Neural progenitor cell (in vitro differentiated cells): ENCODE data around the gene FOXRED1.

Source experiments
- EZH2 ChIP-seq: fragments of 200-600 bp; sonication (generic); IDR thresholded peaks from 2 replicates; pipeline ENCODE4 v1.6.1; 2017; ENCODE audit warnings: antibody characterized with exemption, mild to moderate bottlenecking, moderate library complexity
- EZH2phosphoT487 ChIP-seq: fragments of 200-600 bp; sonication (generic); IDR thresholded peaks from 2 replicates; pipeline ENCODE4 v1.6.1; 2017; ENCODE audit warnings: antibody characterized with exemption
- TF ChIP-seq, protein P1 (sequence below): fragments of 200-600 bp; sonication (generic); IDR thresholded peaks from 2 replicates; pipeline ENCODE4 v1.5.1; 2017; ENCODE audit warnings: antibody characterized with exemption, mild to moderate bottlenecking

DNA sequence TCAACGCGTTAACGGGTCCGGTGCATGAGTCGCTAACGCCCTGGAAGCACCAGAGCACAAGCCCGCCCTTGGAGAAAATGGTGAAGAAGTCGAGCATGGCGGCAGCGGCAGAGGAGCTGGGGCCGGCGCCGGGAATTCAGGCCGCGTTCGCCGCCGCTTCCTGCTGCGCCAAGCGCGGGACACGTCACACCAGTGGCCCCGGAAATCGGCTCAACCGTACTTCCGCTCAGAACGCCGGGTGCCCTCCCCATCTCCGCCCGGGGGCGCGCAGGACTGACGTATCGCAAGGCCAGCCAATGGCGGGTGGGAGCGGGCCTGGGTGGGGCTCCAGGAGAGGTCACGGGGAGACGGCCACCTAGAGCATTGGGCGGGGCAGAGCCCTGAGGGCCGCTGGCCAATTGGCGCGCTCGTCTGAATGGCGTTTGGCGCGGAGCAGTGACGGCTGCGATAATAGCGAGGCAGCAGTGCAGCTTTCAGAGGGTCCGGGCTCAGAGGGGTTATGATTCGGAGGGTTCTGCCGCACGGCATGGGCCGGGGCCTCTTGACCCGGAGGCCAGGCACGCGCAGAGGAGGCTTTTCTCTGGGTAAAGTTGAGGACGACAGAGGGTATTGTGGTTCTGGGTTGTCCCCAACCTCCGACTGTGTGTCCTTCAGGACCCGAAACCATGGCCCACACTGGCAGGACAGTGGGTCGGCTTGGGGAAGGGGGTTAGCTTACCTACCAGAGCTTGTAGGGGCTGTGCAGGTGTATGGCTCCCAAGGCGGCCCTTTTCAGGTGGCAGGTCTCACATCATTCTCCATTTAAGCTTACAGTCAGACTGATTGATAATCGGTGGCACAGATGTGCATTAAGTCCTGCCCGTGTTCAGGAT, at the start of gene FOXRED1, which contains the start of gene SRPRA:
- TF ChIP-seq EZH2phosphoT487 (no peak), EZH2 (no peak)
- TF ChIP-seq, protein P1, sequence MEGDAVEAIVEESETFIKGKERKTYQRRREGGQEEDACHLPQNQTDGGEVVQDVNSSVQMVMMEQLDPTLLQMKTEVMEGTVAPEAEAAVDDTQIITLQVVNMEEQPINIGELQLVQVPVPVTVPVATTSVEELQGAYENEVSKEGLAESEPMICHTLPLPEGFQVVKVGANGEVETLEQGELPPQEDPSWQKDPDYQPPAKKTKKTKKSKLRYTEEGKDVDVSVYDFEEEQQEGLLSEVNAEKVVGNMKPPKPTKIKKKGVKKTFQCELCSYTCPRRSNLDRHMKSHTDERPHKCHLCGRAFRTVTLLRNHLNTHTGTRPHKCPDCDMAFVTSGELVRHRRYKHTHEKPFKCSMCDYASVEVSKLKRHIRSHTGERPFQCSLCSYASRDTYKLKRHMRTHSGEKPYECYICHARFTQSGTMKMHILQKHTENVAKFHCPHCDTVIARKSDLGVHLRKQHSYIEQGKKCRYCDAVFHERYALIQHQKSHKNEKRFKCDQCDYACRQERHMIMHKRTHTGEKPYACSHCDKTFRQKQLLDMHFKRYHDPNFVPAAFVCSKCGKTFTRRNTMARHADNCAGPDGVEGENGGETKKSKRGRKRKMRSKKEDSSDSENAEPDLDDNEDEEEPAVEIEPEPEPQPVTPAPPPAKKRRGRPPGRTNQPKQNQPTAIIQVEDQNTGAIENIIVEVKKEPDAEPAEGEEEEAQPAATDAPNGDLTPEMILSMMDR = no peak
